ENCODE results near the gene ACAD9.
"Not testable (repeated sequence)": the region's sequence is repeated elsewhere in the genome, so short reads cannot be mapped to it uniquely, and the experiment has no call there.

Gene ACAD9

DNA sequence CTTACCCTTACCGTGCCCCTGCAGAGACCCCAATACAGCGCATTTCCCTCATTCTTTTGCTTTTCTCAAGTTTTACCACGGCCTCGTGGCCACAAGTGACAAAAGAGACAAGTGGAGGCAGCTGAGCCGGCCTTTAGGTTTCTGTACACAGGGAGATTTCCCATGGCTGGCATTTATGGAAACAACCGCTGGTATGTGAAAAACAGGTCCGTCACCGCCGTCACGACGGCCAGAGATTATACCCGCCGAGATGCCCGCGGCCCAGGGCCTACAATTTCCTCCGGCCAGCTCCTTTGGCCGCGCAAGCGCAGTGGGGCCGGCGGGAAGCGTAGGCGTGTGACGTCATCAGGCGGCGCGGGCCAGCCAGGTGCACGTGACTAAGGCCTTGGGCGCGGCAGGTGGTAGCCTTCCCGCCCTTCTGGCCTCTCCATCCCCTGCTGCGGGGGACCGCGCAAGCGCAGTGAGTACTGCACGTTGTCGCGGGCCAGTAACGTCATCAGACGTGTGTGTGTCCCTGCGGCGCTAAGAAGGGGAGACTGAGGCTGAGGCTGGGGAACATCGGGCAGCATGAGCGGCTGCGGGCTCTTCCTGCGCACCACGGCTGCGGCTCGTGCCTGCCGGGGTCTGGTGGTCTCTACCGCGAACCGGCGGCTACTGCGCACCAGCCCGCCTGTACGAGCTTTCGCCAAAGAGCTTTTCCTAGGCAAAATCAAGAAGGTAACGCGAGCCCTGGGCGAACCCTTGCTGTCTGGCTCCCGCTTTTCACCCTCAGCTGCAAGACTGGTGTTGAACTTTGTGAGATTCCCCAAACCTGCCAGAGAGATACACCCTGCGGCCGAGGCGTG, at the start of gene ACAD9:
Gene ACAD9, plus strand, starts transcription at position 496 of the 845 bp plus-strand sequence. Its CDS starts 72 bp downstream, at position 568.
- peak within 1 kb of the TSS; percentile 92 for H3K4me3 ChIP-seq (ENCODE audit: low read depth, low read length)
- TF ChIP-seq, protein P1, sequence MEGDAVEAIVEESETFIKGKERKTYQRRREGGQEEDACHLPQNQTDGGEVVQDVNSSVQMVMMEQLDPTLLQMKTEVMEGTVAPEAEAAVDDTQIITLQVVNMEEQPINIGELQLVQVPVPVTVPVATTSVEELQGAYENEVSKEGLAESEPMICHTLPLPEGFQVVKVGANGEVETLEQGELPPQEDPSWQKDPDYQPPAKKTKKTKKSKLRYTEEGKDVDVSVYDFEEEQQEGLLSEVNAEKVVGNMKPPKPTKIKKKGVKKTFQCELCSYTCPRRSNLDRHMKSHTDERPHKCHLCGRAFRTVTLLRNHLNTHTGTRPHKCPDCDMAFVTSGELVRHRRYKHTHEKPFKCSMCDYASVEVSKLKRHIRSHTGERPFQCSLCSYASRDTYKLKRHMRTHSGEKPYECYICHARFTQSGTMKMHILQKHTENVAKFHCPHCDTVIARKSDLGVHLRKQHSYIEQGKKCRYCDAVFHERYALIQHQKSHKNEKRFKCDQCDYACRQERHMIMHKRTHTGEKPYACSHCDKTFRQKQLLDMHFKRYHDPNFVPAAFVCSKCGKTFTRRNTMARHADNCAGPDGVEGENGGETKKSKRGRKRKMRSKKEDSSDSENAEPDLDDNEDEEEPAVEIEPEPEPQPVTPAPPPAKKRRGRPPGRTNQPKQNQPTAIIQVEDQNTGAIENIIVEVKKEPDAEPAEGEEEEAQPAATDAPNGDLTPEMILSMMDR (IDR thresholded peaks at IDR 0.05; ENCODE audit: low read depth, low read length), result no peak

DNA sequence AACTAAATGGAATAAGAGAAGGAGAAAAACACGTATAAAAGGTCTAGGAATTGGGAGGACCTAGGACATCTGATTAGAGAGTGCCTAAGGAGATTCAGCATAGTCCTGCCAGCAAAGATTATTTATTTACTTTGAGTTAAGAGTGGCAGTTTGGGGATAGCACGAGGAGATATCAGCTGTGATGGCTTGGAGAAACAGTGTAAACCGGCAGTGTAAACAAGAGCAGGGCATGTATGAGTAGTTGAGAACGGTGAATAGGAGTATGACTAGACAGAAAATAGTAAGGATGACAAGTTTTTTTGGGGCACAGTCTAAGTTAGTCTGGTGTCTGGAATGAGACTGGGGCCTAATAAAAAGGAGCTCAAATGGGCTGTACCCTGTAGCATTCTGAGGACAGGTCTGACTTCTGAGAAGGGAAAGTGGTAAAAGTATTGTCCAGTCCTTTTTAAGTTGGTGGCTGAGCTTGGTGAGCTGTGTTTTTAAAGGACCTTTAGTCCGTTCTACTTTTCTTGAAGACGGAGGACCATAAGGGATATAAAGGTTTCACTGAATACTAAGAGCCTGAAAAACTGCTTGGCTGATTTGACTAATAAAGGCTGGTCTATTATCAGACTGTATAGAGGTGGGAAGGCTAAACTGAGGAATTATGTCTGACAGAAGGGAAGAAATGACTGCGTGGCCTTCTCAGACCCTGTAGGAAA, 49.3 kb upstream of the ACAD9 start:
- not testable (repeated sequence) for H3K4me3 ChIP-seq (ENCODE audit: low read depth, low read length)

DNA sequence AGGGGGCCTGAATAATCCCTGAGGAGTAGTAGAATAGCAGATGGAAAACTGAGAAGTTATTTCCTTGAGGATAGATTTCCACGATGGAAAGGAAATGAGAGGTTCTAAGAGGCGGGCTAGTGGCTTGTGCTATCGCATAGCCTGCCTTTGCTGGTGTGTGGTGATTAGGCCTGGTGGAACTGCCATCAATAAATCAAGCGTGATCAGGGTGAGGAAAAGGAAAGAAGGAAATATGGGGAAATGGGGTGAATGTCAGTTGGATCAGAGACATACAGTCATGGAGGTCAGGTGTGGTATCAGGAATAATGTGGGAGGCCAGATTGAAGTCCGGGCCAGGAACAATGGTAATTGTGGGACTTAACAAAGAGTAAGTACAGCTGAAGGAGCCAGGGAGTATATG, 48.7 kb upstream of the ACAD9 start:
- not testable (repeated sequence) for H3K4me3 ChIP-seq (ENCODE audit: low read depth, low read length)

DNA sequence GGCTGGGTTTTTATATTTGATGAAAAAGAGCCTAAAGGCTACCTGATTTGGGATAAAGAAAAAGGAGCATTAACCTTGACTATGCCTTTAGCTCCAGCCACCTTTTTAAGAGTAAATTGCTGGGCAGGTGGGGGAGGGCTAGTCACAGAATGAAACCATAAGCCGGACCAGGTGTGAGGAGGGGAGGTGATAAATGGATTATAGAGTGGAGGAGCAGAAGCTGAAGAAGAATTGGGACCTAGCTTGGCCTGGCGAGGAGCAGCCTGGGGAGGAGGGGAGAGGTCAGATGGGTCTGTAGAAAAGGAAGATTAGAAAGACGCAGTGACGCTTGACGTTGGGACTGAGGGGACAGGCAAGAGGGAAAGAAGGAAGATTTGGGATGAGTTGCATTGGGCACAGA, 46.4 kb upstream of the ACAD9 start:
- not testable (repeated sequence) for H3K4me3 ChIP-seq (ENCODE audit: low read depth, low read length)

DNA sequence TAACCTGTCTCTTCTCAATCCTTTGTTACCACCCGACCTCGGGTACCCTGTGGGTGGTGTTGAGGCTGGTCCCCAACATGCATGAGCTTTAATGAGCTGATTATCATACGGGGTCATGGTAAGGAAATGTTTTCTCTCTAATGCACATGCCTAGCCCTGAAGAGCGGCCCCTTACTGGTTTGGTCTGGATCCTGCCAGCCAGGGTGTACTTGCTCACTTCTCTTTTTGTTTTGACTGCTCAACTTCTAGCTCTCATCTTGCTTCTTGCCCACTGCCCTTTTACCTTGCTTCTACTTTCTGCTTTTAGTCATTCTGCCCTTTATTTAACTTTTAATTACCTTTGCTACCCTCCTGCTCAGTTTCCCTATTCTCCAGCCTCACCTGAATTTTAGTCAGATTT, 44.3 kb upstream of the ACAD9 start:
- H3K4me3 ChIP-seq (ENCODE audit: low read depth, low read length), result no peak overlapping the region
- TF ChIP-seq, protein P1 (IDR thresholded peaks at IDR 0.05; ENCODE audit: low read depth, low read length), result no peak

DNA sequence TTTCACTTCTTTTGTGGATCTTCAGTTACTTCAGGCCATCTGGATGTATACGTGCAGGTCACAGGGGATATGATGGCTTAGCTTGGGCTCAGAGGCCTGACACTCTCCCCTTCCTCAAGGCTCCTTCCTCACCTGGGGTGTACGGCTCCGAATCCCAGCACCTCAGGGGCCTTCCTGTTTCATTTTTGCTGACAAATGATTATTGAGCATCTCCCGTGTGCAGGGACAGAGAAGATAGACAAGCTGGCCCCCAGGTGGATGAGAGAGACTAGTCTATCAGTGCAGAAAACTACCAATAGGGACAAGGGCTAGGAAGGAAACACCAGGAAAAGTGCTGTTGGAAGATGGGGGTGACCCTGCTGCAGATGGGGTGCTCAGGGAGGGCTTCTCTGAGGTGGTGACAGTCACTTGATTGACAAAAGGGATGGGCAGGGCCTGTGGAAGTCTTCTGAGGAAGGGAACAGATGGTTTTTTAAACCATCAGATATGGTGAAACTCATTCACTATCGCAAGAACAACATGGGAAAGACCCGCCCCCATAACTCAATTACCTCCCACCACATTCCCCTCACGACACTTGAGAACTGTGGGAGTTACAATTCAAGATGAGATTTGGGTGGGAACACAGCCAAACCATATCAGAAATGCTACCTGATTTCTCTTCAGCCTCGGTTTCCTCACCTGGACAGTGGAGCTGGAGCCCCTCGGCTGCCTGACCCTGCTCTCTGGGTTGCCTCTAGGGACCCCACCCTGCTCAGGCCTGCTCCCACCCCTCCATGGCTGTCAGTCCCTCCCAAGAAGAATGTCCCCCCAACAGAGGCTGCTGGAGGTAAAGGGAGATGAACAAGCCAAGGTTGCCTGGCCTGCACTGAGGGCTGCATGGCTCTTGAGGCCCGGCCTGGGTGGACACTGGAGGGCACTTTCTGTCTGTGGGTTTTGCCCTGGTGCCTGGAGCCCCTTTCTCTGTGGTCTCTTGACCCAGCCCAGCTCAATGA, 37.2 kb upstream of the ACAD9 start:
- H3K4me3 ChIP-seq (ENCODE audit: low read depth, low read length), result no peak overlapping the region
- TF ChIP-seq, protein P1 (IDR thresholded peaks at IDR 0.05; ENCODE audit: low read depth, low read length), result no peak

DNA sequence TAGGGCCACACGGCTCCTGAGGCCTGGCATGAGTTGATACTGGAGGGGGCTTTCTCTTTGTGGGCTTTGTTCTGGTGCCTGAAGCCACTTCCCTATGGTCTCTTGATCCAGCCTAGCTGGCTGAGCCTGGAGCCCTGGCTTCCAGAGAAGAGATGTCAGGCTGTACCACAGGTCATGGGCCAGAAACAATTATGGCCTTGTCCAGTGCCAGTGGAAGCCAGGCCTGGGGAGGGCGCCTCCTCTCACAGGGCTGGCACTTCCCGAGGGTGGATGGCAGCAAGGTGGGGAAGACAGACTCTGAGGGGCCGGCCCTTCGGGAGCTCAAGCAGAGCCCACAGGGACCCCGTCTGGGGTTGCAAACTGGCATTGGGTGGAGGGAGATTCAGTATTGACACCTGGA, 34.9 kb upstream of the ACAD9 start:
- TF ChIP-seq, protein P1 (IDR thresholded peaks at IDR 0.05; ENCODE audit: low read depth, low read length), result no peak

DNA sequence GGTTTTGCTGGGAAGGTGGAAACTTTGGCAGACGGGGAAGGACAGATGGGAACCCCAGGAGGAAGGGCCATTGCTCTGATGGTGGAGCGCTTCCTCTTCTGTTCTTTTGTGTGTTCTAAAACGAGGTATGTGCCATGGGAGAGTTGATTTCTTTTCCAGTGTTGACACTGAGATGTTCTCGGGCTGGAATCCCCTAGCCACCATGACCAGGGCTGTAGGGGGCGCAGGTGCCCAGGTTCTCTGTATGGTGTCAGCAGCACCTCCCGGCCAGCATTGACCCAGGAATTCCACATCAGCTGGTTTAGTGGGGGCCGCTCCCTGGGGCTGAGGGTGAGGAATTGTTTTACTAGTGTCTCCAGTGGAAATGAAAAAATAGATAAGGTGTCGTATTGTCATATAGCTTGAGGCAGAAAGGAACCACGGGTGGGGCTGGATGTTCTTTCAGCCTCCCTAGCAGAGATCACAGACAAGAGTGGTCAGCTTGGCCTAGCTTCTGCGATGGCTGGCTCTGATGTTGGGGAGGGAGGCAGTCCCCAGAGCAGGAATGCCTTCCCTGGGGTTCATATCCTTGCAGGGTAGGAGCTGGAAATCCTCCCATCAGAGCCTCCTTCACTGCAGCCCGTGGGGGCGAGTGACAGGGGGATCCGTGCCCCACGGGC, 34.2 kb upstream of the ACAD9 start:
- peak overlapping the region; percentile 43 for H3K4me3 ChIP-seq (ENCODE audit: low read depth, low read length)
- TF ChIP-seq, protein P1 (IDR thresholded peaks at IDR 0.05; ENCODE audit: low read depth, low read length), result no peak

More for the DNA sequence above, 34.9 kb upstream of the ACAD9 start:
- no peak overlapping the region for H3K4me3 ChIP-seq (ENCODE audit: low read depth, low read length)

Data from WI38 (cell line).